HEK293 (cell line): ENCODE results near the gene TMOD4.
A peak's percentile ranks its signal among the peaks of the same experiment; 100 is the strongest.

ENCODE experiments used
- BCL11A ChIP-seq: fragments of 450-650 bp; formaldehyde crosslinking; IDR thresholded peaks from 2 replicates; pipeline ENCODE4 v1.5.1; 2016; ENCODE audit warnings: low read depth, missing biosample characterization, missing genetic modification characterization
- EGR2 ChIP-seq: fragments of 450-650 bp; formaldehyde crosslinking; IDR thresholded peaks from 2 replicates; pipeline ENCODE4 v1.5.1; 2016; ENCODE audit warnings: low read depth, missing biosample characterization, missing genetic modification characterization
- GLIS1 ChIP-seq: fragments of 450-650 bp; formaldehyde crosslinking; IDR thresholded peaks from 2 replicates; pipeline ENCODE4 v1.5.1; 2016; ENCODE audit warnings: missing biosample characterization, missing genetic modification characterization
- KLF16 ChIP-seq: fragments of 450-650 bp; formaldehyde crosslinking; IDR thresholded peaks from 2 replicates; pipeline ENCODE4 v1.5.1; 2017; ENCODE audit warnings: missing biosample characterization, missing genetic modification characterization
- SP2 ChIP-seq: fragments of 450-650 bp; formaldehyde crosslinking; IDR thresholded peaks from 2 replicates; pipeline ENCODE4 v1.5.1; 2016; ENCODE audit warnings: missing biosample characterization, missing genetic modification characterization
- SP3 ChIP-seq: fragments of 450-650 bp; formaldehyde crosslinking; IDR thresholded peaks from 2 replicates; pipeline ENCODE4 v1.5.1; 2016; ENCODE audit warnings: missing biosample characterization, missing genetic modification characterization
- WT1 ChIP-seq: fragments of 450-650 bp; formaldehyde crosslinking; IDR thresholded peaks from 2 replicates; pipeline ENCODE4 v1.5.1; 2016; ENCODE audit warnings: missing biosample characterization, missing genetic modification characterization
- ZBTB20 ChIP-seq: fragments of 450-650 bp; formaldehyde crosslinking; IDR thresholded peaks from 2 replicates; pipeline ENCODE4 v1.5.1; 2016; ENCODE audit warnings: missing biosample characterization, missing genetic modification characterization
- ZEB2 ChIP-seq: fragments of 450-650 bp; formaldehyde crosslinking; IDR thresholded peaks from 2 replicates; pipeline ENCODE4 v1.5.1; 2016; ENCODE audit warnings: missing biosample characterization, missing genetic modification characterization
- ZFP37 ChIP-seq: fragments of 450-650 bp; formaldehyde crosslinking; IDR thresholded peaks from 2 replicates; pipeline ENCODE4 v1.5.1; 2016; ENCODE audit warnings: missing biosample characterization, missing genetic modification characterization
- ZFP69B ChIP-seq: fragments of 450-650 bp; formaldehyde crosslinking; IDR thresholded peaks from 2 replicates; pipeline ENCODE4 v1.5.1; 2016; ENCODE audit warnings: missing biosample characterization, missing genetic modification characterization
- ZNF146 ChIP-seq: fragments of 450-650 bp; formaldehyde crosslinking; IDR thresholded peaks from 2 replicates; pipeline ENCODE4 v1.5.1; 2016; ENCODE audit warnings: missing biosample characterization, missing genetic modification characterization
- ZNF202 ChIP-seq: fragments of 450-650 bp; formaldehyde crosslinking; IDR thresholded peaks from 2 replicates; pipeline ENCODE4 v1.5.1; 2016; ENCODE audit warnings: missing biosample characterization, missing genetic modification characterization, borderline replicate concordance
- ZNF214 ChIP-seq: fragments of 450-650 bp; formaldehyde crosslinking; IDR thresholded peaks from 2 replicates; pipeline ENCODE4 v1.5.1; 2017; ENCODE audit warnings: missing biosample characterization, mild to moderate bottlenecking, missing genetic modification characterization, borderline replicate concordance
- ZNF394 ChIP-seq: fragments of 450-650 bp; formaldehyde crosslinking; IDR thresholded peaks from 2 replicates; pipeline ENCODE4 v1.5.1; 2016; ENCODE audit warnings: missing biosample characterization, missing genetic modification characterization, mild to moderate bottlenecking, moderate library complexity, borderline replicate concordance
- ZNF501 ChIP-seq: fragments of 450-650 bp; formaldehyde crosslinking; IDR thresholded peaks from 2 replicates; pipeline ENCODE4 v1.5.1; 2016; ENCODE audit warnings: missing biosample characterization, missing genetic modification characterization
- ZNF549 ChIP-seq: fragments of 450-650 bp; IDR thresholded peaks from 2 replicates; pipeline ENCODE4 v1.5.1; 2018; ENCODE audit warnings: missing biosample characterization, missing genetic modification characterization, mild to moderate bottlenecking, inconsistent platforms, moderate library complexity
- ZNF600 ChIP-seq: fragments of 450-650 bp; formaldehyde crosslinking; IDR thresholded peaks from 2 replicates; pipeline ENCODE4 v1.5.1; 2016; ENCODE audit warnings: missing biosample characterization, missing genetic modification characterization
- ZNF610 ChIP-seq: fragments of 450-650 bp; formaldehyde crosslinking; IDR thresholded peaks from 2 replicates; pipeline ENCODE4 v1.5.1; 2016; ENCODE audit warnings: missing biosample characterization, missing genetic modification characterization, borderline replicate concordance
- ZNF664 ChIP-seq: fragments of 450-650 bp; formaldehyde crosslinking; IDR thresholded peaks from 2 replicates; pipeline ENCODE4 v1.5.1; 2016; ENCODE audit warnings: missing biosample characterization, missing genetic modification characterization
- ZNF677 ChIP-seq: fragments of 450-650 bp; IDR thresholded peaks from 2 replicates; pipeline ENCODE4 v1.5.0; 2018; ENCODE audit warnings: missing biosample characterization, mild to moderate bottlenecking, missing genetic modification characterization, moderate library complexity
- ZNF76 ChIP-seq: fragments of 450-650 bp; formaldehyde crosslinking; IDR thresholded peaks from 2 replicates; pipeline ENCODE4; 2016; ENCODE audit warnings: low read depth, missing biosample characterization, missing genetic modification characterization, borderline replicate concordance
- ZSCAN23 ChIP-seq: fragments of 450-650 bp; formaldehyde crosslinking; IDR thresholded peaks from 2 replicates; pipeline ENCODE4 v1.5.1; 2016; ENCODE audit warnings: missing biosample characterization, missing genetic modification characterization
- TF ChIP-seq, protein P1 (sequence below): fragments of 450-650 bp; formaldehyde crosslinking; IDR thresholded peaks from 2 replicates; pipeline ENCODE4 v1.5.1; 2017; ENCODE audit warnings: missing biosample characterization, missing genetic modification characterization
- TF ChIP-seq, protein P2 (sequence below): IDR thresholded peaks from 2 replicates; pipeline ENCODE4 v1.6.1; 2011; ENCODE audit warnings: mild to moderate bottlenecking, low read depth, low read length, borderline replicate concordance
- TF ChIP-seq, protein P3 (sequence below): fragments of 450-650 bp; formaldehyde crosslinking; conservative IDR thresholded peaks from 2 replicates; pipeline ENCODE4 v1.5.1; 2016; ENCODE audit warnings: low read depth, missing biosample characterization, missing genetic modification characterization
- TF ChIP-seq, protein P4 (sequence below): fragments of 450-650 bp; formaldehyde crosslinking; IDR thresholded peaks from 2 replicates; pipeline ENCODE4 v1.5.1; 2017; ENCODE audit warnings: missing biosample characterization, missing genetic modification characterization
- TF ChIP-seq, protein P5 (sequence below): fragments of 450-650 bp; formaldehyde crosslinking; IDR thresholded peaks from 2 replicates; pipeline ENCODE4 v1.5.1; 2017; ENCODE audit warnings: missing biosample characterization, missing genetic modification characterization

The TMOD4 gene

DNA sequence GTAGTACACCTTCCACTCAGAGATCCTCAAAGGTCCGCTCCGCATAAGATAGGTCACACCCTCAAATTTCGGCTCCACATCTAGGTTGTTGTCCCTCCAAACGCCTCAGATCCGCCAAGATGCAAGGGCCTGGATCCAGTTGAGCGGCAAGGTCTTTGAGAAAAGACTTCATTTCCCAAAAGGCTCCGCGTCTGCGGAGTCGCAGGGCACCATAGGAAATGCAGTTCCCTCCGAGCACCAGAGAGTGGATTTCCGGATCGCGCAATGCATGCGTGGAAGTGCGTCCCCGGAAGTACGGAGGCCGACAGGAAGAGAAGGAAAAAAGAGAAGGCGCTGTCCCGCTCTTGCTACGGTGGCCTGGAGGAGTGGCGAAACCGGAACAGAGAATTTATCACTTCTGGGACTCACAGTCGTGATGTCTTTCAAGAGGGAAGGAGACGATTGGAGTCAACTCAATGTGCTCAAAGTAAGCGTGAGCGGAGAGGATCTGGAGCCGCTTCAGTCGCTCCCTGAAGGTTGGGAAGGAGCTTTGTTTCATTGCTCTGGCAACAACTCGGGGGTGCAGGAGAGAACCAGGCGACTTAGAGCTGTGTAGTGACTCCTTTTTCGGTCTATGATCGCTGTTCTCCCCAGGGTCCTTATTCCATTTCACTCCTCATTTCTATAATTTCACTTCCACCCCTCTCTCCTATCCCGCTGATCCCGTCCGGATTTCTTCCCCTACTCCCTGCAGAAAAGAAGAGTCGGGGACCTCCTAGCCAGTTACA is 9.9 kb downstream of the TMOD4 start, which contains the start of the genes LYSMD1 and SCNM1 (continued):
- TF ChIP-seq, protein P1, sequence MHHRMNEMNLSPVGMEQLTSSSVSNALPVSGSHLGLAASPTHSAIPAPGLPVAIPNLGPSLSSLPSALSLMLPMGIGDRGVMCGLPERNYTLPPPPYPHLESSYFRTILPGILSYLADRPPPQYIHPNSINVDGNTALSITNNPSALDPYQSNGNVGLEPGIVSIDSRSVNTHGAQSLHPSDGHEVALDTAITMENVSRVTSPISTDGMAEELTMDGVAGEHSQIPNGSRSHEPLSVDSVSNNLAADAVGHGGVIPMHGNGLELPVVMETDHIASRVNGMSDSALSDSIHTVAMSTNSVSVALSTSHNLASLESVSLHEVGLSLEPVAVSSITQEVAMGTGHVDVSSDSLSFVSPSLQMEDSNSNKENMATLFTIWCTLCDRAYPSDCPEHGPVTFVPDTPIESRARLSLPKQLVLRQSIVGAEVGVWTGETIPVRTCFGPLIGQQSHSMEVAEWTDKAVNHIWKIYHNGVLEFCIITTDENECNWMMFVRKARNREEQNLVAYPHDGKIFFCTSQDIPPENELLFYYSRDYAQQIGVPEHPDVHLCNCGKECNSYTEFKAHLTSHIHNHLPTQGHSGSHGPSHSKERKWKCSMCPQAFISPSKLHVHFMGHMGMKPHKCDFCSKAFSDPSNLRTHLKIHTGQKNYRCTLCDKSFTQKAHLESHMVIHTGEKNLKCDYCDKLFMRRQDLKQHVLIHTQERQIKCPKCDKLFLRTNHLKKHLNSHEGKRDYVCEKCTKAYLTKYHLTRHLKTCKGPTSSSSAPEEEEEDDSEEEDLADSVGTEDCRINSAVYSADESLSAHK (tag by site-specific recombination) = no peak
- no peak for TF ChIP-seq WT1 (tag by site-specific recombination)
- peak; percentile 91 for TF ChIP-seq SP2
- TF ChIP-seq EGR2 (tag by site-specific recombination) = no peak
- TF ChIP-seq, protein P2, sequence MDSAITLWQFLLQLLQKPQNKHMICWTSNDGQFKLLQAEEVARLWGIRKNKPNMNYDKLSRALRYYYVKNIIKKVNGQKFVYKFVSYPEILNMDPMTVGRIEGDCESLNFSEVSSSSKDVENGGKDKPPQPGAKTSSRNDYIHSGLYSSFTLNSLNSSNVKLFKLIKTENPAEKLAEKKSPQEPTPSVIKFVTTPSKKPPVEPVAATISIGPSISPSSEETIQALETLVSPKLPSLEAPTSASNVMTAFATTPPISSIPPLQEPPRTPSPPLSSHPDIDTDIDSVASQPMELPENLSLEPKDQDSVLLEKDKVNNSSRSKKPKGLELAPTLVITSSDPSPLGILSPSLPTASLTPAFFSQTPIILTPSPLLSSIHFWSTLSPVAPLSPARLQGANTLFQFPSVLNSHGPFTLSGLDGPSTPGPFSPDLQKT = peak; percentile 97
- no peak for TF ChIP-seq ZFP69B (tag by site-specific recombination)
- TF ChIP-seq ZNF664 (tag by site-specific recombination) = peak; percentile 26; the same call in 1 of the 2 replicates
- 0 out of 2 replicates have a peak, but pooled peaks have one; percentile 68 for TF ChIP-seq ZNF394 (tag by site-specific recombination)
- TF ChIP-seq, protein P3, sequence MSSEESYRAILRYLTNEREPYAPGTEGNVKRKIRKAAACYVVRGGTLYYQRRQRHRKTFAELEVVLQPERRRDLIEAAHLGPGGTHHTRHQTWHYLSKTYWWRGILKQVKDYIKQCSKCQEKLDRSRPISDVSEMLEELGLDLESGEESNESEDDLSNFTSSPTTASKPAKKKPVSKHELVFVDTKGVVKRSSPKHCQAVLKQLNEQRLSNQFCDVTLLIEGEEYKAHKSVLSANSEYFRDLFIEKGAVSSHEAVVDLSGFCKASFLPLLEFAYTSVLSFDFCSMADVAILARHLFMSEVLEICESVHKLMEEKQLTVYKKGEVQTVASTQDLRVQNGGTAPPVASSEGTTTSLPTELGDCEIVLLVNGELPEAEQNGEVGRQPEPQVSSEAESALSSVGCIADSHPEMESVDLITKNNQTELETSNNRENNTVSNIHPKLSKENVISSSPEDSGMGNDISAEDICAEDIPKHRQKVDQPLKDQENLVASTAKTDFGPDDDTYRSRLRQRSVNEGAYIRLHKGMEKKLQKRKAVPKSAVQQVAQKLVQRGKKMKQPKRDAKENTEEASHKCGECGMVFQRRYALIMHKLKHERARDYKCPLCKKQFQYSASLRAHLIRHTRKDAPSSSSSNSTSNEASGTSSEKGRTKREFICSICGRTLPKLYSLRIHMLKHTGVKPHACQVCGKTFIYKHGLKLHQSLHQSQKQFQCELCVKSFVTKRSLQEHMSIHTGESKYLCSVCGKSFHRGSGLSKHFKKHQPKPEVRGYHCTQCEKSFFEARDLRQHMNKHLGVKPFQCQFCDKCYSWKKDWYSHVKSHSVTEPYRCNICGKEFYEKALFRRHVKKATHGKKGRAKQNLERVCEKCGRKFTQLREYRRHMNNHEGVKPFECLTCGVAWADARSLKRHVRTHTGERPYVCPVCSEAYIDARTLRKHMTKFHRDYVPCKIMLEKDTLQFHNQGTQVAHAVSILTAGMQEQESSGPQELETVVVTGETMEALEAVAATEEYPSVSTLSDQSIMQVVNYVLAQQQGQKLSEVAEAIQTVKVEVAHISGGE = peak; percentile 97
- peak; percentile 88 for TF ChIP-seq ZNF610 (tag by site-specific recombination)
- no peak for TF ChIP-seq GLIS1 (tag by site-specific recombination)
- no peak for TF ChIP-seq ZNF677 (tag by site-specific recombination)
- TF ChIP-seq, protein P4, sequence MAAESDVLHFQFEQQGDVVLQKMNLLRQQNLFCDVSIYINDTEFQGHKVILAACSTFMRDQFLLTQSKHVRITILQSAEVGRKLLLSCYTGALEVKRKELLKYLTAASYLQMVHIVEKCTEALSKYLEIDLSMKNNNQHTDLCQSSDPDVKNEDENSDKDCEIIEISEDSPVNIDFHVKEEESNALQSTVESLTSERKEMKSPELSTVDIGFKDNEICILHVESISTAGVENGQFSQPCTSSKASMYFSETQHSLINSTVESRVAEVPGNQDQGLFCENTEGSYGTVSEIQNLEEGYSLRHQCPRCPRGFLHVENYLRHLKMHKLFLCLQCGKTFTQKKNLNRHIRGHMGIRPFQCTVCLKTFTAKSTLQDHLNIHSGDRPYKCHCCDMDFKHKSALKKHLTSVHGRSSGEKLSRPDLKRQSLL = no peak
- peak; percentile 99 for TF ChIP-seq ZNF76
- no peak for TF ChIP-seq ZNF549 (tag by site-specific recombination)
- 0 out of 2 replicates have a peak, but pooled peaks have one; percentile 2 for TF ChIP-seq ZNF146 (tag by site-specific recombination)
- peak; percentile 43; the same call in 1 of the 2 replicates for TF ChIP-seq ZNF501 (tag by site-specific recombination)
- 0 out of 2 replicates have a peak, but pooled peaks have one; percentile 38 for TF ChIP-seq ZFP37 (tag by site-specific recombination)
- peak; percentile 21; the same call in 1 of the 2 replicates for TF ChIP-seq KLF16
- TF ChIP-seq ZNF600 = peak; percentile 66; the same call in 1 of the 2 replicates
- TF ChIP-seq ZSCAN23 (tag by site-specific recombination) = 0 out of 2 replicates have a peak, but pooled peaks have one; percentile 30
- peak; percentile 83 for TF ChIP-seq SP3 (tag by site-specific recombination)
- TF ChIP-seq, protein P5, sequence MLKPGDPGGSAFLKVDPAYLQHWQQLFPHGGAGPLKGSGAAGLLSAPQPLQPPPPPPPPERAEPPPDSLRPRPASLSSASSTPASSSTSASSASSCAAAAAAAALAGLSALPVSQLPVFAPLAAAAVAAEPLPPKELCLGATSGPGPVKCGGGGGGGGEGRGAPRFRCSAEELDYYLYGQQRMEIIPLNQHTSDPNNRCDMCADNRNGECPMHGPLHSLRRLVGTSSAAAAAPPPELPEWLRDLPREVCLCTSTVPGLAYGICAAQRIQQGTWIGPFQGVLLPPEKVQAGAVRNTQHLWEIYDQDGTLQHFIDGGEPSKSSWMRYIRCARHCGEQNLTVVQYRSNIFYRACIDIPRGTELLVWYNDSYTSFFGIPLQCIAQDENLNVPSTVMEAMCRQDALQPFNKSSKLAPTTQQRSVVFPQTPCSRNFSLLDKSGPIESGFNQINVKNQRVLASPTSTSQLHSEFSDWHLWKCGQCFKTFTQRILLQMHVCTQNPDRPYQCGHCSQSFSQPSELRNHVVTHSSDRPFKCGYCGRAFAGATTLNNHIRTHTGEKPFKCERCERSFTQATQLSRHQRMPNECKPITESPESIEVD (tag by site-specific recombination) = no peak
- no peak; the same call in 1 of the 2 replicates for TF ChIP-seq ZBTB20 (tag by site-specific recombination)
- TF ChIP-seq ZEB2 (tag by site-specific recombination) = peak; percentile 59
- TF ChIP-seq BCL11A = no peak; the same call in 1 of the 2 replicates
- no peak for TF ChIP-seq ZNF214
- no peak for TF ChIP-seq ZNF202 (tag by site-specific recombination)
